VCaP (cell line): ENCODE measurements around the gene PSMG4.
A peak's percentile ranks its signal among the peaks of the same experiment; 100 is the strongest.

Experiments used
- H3K27ac ChIP-seq: fragments of 450-650 bp; 2 replicates; pipeline ENCODE4 v1.5.1; 2017
- CTCF ChIP-seq: fragments of 450-650 bp; conservative IDR thresholded peaks from 2 replicates; pipeline ENCODE4 v1.5.1; 2017; ENCODE audit warnings: mild to moderate bottlenecking, moderate library complexity

PSMG4 gene

GRCh38 chr6:3283641-3284435 is 25.1 kb downstream of the PSMG4 start:
- peak overlapping the region; percentile 44 for H3K27ac ChIP-seq
- no peak for TF ChIP-seq CTCF

GRCh38 chr6:3284436-3284876 is 25.7 kb downstream of the PSMG4 start:
- no peak for TF ChIP-seq CTCF
- H3K27ac ChIP-seq: peak overlapping the region; percentile 44

GRCh38 chr6:3285049-3285639 is 26.4 kb downstream of the PSMG4 start:
- H3K27ac ChIP-seq: peak overlapping the region; percentile 44
- no peak for TF ChIP-seq CTCF

GRCh38 chr6:3285732-3286131 is 27.0 kb downstream of the PSMG4 start:
- no peak overlapping the region for H3K27ac ChIP-seq
- no peak for TF ChIP-seq CTCF

GRCh38 chr6:3286641-3287171 is 28.0 kb downstream of the PSMG4 start:
- no peak for TF ChIP-seq CTCF
- no peak overlapping the region for H3K27ac ChIP-seq

- H3K27ac ChIP-seq: no peak overlapping the region
- TF ChIP-seq CTCF: no peak
These were observed 28.6 kb downstream of the PSMG4 start for GRCh38 chr6:3287308-3287707.

- TF ChIP-seq CTCF: no peak
- H3K27ac ChIP-seq: no peak overlapping the region
These were observed 29.4 kb downstream of the PSMG4 start for GRCh38 chr6:3287976-3288707.
